Large intestine (tissue), 3 donors: ENCODE results near the gene NPC1L1. TPM values are rescaled to one million over a fixed set of nuclear protein-coding genes. Genes with fewer than 3 reads are reported as not detected.
"Not testable (repeated sequence)": the region's sequence is repeated elsewhere in the genome, so short reads cannot be mapped to it uniquely, and the experiment has no call there.

Experiments used
- DNase-seq, 2 donors: peaks; one replicate each; pipeline versions ENCODE4 v3.0.0 to v3.0.0-alpha.2; 2013
- H3K27ac ChIP-seq: one replicate; pipeline ENCODE4 v1.5.1; 2013; ENCODE audit warnings: low read length
- H3K27me3 ChIP-seq: 2 replicates; pipeline ENCODE4 v1.6.1; 2013; ENCODE audit warnings: low read length; ENCODE audit not compliant: control insufficient read depth, insufficient read depth
- H3K36me3 ChIP-seq: 2 replicates; pipeline ENCODE4 v1.6.1; 2013; ENCODE audit warnings: low read length; ENCODE audit not compliant: control insufficient read depth, insufficient read depth
- H3K4me1 ChIP-seq: one replicate; pipeline ENCODE4 v1.6.1; 2013; ENCODE audit warnings: low read length; ENCODE audit not compliant: control insufficient read depth, insufficient read depth
- H3K4me3 ChIP-seq: one replicate; pipeline ENCODE4 v1.5.1; 2013; ENCODE audit warnings: low read length
- H3K9me3 ChIP-seq: one replicate; pipeline ENCODE4 v1.6.1; 2013; ENCODE audit warnings: mild to moderate bottlenecking, low read depth, low read length, moderate library complexity; ENCODE audit not compliant: control insufficient read depth
- WGBS: methylation state at CpG from one replicate; pipeline ENCODE4 v1.1.5; 2013; ENCODE audit warnings: low lambda C conversion rate; ENCODE audit not compliant: insufficient coverage; 5-methylcytosine and 5-hydroxymethylcytosine counted together
- polyA plus RNA-seq: library from polyadenylated mRNA; unstranded; fragments of 120-200 nt; gene quantifications from one replicate; pipeline ENCODE4 v1.2.1, GENCODE V29; 2013

NPC1L1 gene
- polyA plus RNA-seq, 1 donor: 63.9 TPM

- Histone ChIP-seq H3K4me3 (no peak overlapping the region), H3K36me3 (peaks cover 60% of the 10 kb centered on the region), H3K27me3 (no peaks in the 10 kb centered on the region), H3K4me1 (peaks cover 14% of the 10 kb centered on the region), H3K9me3 (no peaks in the 10 kb centered on the region), H3K27ac (no peak overlapping the region)
- WGBS: no CpG with 5 or more reads among the region's 13 CpGs
- DNase-seq: peak; percentile 62 to 68
Observed at GRCh38 chr7:44565097-44565794, 24.1 kb upstream of the NPC1L1 start.

GRCh38 chr7:44564606-44565005, 23.5 kb upstream of the NPC1L1 start:
- DNase-seq: no peak
- H3K27ac ChIP-seq: no peak overlapping the region
- H3K36me3 ChIP-seq: peaks cover 54% of the 10 kb centered on the region
- WGBS: no CpG with 5 or more reads among the region's 2 CpGs
- no peak overlapping the region for H3K4me3 ChIP-seq
- no peaks in the 10 kb centered on the region for H3K9me3 ChIP-seq
- peaks cover 14% of the 10 kb centered on the region for H3K4me1 ChIP-seq
- H3K27me3 ChIP-seq: no peaks in the 10 kb centered on the region

- H3K27me3 ChIP-seq: no peaks in the 10 kb centered on the region
- no peak for DNase-seq
- no peaks in the 10 kb centered on the region for H3K9me3 ChIP-seq
- peaks cover 14% of the 10 kb centered on the region for H3K4me1 ChIP-seq
- no peak overlapping the region for H3K27ac ChIP-seq
- no CpG with 5 or more reads among the region's 3 CpGs for WGBS
- no peak overlapping the region for H3K4me3 ChIP-seq
- peaks cover 40% of the 10 kb centered on the region for H3K36me3 ChIP-seq
Observed at GRCh38 chr7:44563171-44563679, 22.1 kb upstream of the NPC1L1 start.

- peaks cover 34% of the 10 kb centered on the region for H3K36me3 ChIP-seq
- WGBS: no CpG with 5 or more reads among the region's 8 CpGs
- H3K4me3 ChIP-seq, H3K27me3 ChIP-seq, H3K9me3 ChIP-seq, DNase-seq: not testable (repeated sequence)
- peak overlapping the region; percentile 23 for H3K27ac ChIP-seq
- peaks cover 14% of the 10 kb centered on the region for H3K4me1 ChIP-seq
Observed at GRCh38 chr7:44562622-44562962, 21.5 kb upstream of the NPC1L1 start.

- Histone ChIP-seq H3K4me3 (no peak overlapping the region), H3K9me3 (no peaks in the 10 kb centered on the region), H3K27me3 (no peaks in the 10 kb centered on the region), H3K36me3 (peaks cover 29% of the 10 kb centered on the region), H3K4me1 (peaks cover 14% of the 10 kb centered on the region), H3K27ac (peak overlapping the region; percentile 59)
- peak; percentile 91 to 96 for DNase-seq
- no CpG with 5 or more reads among the region's 7 CpGs for WGBS
Observed at GRCh38 chr7:44561962-44562621, 21.0 kb upstream of the NPC1L1 start.

GRCh38 chr7:44561481-44561880, 20.4 kb upstream of the NPC1L1 start:
- peaks cover 23% of the 10 kb centered on the region for H3K36me3 ChIP-seq
- H3K27ac ChIP-seq: peak overlapping the region; percentile 59
- no peaks in the 10 kb centered on the region for H3K27me3 ChIP-seq
- no peak for DNase-seq
- WGBS: no CpG with 5 or more reads among the region's 6 CpGs
- no peaks in the 10 kb centered on the region for H3K9me3 ChIP-seq
- no peak overlapping the region for H3K4me3 ChIP-seq
- peaks cover 14% of the 10 kb centered on the region for H3K4me1 ChIP-seq

GRCh38 chr7:44559485-44559884, 18.4 kb upstream of the NPC1L1 start:
- no peaks in the 10 kb centered on the region for H3K27me3 ChIP-seq
- no peak for DNase-seq
- H3K4me3 ChIP-seq: no peak overlapping the region
- H3K27ac ChIP-seq: no peak overlapping the region
- WGBS: no CpG with 5 or more reads among the region's 4 CpGs
- no peaks in the 10 kb centered on the region for H3K9me3 ChIP-seq
- H3K36me3 ChIP-seq: peaks cover 5% of the 10 kb centered on the region
- H3K4me1 ChIP-seq: peaks cover 14% of the 10 kb centered on the region

- Histone ChIP-seq H3K4me1 (peaks cover 12% of the 10 kb centered on the region), H3K9me3 (peaks cover 3% of the 10 kb centered on the region), H3K27me3 (no peaks in the 10 kb centered on the region), H3K27ac (no peak overlapping the region), H3K4me3 (no peak overlapping the region), H3K36me3 (no peaks in the 10 kb centered on the region)
- DNase-seq: no peak
- 29% methylated on average over 1 of the region's 2 CpGs for WGBS
Observed at GRCh38 chr7:44557485-44557884, 16.4 kb upstream of the NPC1L1 start.

GRCh38 chr7:44555350-44555749, 14.2 kb upstream of the NPC1L1 start:
- Histone ChIP-seq H3K9me3 (peaks cover 3% of the 10 kb centered on the region), H3K4me3 (no peak overlapping the region), H3K27ac (no peak overlapping the region), H3K36me3 (no peaks in the 10 kb centered on the region), H3K4me1 (no peaks in the 10 kb centered on the region), H3K27me3 (no peaks in the 10 kb centered on the region)
- no peak for DNase-seq
- no CpG with 5 or more reads among the region's 2 CpGs for WGBS

GRCh38 chr7:44552473-44553005, 11.4 kb upstream of the NPC1L1 start:
- not testable (repeated sequence) for DNase-seq, H3K4me1 ChIP-seq, H3K27ac ChIP-seq, H3K4me3 ChIP-seq, H3K36me3 ChIP-seq, H3K27me3 ChIP-seq, H3K9me3 ChIP-seq
- WGBS: 100% methylated on average over 1 of the region's 3 CpGs
